ENCODE data around the gene SEZ6L2.
"Not testable (repeated sequence)": the region's sequence is repeated elsewhere in the genome, so short reads cannot be mapped to it uniquely, and the experiment has no call there.

SEZ6L2 gene
- 0 to 0.11 (median 0) reads per million in 3 experiments for total RNA-seq

DNA sequence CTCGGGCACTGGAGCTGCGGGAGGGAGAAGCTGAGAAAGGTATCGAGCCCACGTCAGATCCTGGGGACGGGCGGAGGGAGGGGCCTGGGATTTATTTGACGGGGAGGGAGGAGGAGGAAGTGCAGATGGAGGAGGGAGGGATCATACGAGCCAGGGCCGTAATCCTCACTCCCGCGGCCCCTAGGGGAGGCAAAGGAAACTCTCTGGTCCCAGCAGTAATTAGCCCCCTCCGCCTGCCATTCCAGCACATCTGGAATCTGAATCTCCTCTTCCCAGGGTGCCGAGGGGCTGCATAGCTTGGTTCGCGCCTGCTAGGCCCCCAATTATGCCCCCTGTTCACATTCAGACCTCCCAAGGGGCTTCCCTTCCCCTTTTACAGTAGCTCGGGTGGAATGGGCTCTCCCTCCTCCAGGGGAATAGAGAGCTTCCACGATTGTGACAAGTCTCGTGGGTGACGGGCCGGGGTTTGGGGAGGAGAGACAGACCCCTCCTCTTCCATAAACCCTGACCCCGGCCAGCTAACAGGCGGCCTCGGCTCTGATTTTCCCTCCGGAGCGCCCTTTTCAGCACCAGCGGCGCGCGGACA, at the start of gene SEZ6L2:
SEZ6L2 (minus strand) TSS at position 35 of the 586 bp plus-strand sequence. CDS start 531 bp downstream, outside the sequence.
- DNase-seq, result no peak

DNA sequence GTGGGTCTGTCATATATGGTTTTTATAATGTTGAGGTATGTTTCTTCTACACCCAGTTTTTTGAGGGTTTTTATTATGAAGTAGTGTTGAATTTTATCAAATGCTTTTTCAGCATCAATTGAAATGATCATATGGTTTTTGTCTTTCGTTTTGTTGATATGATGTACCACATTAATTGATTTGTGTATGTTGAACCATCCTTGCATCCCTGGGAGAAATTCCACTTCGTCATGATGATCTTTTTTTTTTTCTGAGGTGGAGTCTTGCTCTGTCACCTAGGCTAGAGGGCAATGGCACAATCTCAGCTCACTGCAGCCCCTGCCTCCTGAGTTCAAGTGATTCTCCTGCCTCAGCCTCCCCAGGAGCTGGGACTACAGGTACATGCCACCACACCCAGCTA, 48.5 kb upstream of the SEZ6L2 start:
- no peak for DNase-seq

DNA sequence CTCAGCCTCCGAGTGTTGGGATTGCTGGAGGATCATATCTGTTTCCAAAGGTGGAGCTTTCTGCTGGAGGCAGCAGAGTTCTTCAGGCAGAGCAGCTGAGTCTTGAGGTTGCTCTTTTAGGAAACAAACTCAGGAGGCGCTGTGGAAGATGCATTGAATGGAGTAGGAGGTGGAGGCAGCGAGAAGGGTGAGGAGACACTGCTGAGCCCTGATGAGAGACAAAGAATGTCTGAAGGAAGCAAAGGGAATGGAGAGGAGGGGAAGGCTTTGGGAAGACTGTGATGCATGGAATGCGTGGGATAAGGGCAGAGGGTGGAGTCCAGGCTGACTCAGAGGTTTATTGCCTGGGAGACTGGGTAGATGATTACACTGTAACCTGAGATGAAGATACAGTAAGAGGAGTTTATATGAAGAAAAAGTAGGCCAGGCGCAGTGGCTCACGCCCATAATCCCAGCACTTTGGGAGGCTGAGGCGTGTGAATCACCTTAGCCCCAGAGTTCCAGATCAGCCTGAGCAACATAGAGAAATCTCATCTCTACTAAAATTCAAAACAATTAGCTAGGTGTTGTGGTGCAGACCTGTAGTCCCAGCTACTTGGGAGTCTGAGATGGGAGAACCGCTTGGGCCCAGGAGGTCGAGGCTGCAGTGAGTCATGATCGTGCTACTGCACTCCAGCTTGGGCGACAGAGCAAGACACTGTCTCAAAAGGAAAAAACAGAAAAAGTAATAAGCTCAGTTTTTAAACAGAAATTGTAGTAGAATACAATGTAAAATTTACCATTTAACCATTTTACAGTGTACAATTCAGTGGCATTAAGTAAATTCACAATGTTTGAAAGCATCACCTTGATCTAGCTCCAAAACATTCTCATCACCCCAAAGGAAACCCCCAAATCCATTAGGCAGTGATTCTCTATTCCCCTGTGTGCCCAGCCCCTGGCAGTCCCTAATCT, 44.8 kb upstream of the SEZ6L2 start:
- DNase-seq, result no peak

DNA sequence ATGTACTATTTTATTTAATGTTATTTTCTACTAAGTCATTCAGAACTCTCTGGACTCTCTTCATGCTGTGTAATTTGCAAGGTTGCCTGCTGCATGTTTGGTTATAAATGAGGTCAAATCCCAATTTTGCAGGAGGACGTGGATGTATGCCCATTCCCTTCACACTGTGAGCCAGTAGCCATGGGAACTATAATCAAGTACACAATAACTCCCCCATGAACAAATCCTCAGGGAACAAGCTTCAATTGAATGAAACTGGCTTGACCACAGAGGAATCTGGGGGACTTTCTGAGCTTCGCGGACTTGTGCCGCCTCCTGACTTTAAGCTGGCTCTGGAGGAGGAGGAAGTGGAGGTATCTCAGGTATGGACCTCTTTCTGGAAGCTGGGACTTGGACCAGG, 41.3 kb upstream of the SEZ6L2 start:
- no peak for DNase-seq

DNA sequence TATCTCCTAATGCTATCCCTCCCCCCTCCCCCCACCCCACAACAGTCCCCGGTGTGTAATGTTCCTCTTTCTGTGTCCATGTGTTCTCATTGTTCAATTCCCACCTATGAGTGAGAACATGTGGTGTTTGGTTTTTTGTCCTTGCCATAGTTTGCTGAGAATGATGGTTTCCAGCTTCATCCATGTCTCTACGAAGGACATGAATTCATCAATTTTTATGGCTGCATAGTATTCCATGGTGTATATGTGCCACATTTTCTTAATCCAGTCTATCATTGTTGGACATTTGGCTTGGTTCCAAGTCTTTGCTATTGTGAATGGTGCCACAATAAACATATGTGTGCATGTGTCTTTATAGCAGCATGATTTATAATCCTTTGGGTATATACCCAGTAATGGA, 32.4 kb upstream of the SEZ6L2 start:
- not testable (repeated sequence) for DNase-seq

DNA sequence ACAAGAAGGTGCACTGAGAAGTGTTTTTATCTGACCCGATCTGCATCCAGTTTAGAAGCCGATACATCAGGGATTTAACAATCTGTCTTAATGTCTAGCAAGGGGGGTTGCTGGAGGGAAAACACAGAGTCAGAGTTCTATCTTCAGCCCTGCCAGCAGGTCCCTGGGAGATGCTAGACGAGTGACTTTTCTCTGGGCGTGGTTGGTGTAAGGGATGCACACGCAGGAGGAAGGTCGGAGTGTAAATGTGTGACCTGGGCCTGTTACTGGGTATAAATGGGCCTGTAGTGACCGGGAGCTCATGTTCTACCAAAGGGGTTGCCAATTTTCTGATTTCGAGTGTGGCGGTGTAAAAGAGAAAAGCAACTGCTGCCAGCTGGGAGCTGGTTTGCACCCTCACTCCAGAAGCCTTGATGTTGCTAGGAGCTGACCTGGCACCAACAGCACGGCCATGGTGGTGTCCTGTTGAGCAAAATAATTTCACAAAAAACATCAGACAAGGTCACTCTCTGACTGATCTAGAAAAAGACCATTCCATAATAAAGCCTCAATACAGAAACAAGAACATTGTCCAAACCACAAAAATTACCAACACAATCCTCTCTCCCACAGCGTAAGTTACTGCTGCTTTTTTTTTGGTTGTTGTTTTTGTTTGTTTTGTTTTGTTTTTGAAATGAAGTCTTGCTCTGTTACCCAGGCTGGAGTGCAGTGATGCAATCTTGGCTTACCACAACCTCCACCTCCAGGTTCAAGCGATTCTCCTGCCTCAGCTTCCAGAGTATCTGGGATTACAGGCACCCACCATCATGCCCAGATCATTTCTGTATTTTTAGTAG, 27.9 kb upstream of the SEZ6L2 start:
- no peak for DNase-seq

DNA sequence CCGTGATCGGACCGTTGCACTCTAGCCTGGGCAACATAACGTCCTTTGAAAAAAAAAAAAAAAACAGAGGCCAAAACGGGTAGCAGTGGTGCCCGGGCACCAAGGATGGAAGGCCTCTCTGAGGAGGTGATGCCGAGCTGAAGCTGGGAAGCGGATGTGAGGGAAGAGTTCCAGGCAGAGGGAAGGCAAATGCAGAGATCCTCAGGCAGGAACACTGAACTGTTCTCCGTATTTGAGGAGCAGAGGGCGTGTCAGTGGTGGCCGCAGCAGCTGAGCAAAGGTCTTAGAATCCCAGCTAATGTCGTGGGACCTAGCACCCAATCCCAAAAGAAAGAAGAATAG, 27.3 kb upstream of the SEZ6L2 start:
- DNase-seq, result no peak

DNA sequence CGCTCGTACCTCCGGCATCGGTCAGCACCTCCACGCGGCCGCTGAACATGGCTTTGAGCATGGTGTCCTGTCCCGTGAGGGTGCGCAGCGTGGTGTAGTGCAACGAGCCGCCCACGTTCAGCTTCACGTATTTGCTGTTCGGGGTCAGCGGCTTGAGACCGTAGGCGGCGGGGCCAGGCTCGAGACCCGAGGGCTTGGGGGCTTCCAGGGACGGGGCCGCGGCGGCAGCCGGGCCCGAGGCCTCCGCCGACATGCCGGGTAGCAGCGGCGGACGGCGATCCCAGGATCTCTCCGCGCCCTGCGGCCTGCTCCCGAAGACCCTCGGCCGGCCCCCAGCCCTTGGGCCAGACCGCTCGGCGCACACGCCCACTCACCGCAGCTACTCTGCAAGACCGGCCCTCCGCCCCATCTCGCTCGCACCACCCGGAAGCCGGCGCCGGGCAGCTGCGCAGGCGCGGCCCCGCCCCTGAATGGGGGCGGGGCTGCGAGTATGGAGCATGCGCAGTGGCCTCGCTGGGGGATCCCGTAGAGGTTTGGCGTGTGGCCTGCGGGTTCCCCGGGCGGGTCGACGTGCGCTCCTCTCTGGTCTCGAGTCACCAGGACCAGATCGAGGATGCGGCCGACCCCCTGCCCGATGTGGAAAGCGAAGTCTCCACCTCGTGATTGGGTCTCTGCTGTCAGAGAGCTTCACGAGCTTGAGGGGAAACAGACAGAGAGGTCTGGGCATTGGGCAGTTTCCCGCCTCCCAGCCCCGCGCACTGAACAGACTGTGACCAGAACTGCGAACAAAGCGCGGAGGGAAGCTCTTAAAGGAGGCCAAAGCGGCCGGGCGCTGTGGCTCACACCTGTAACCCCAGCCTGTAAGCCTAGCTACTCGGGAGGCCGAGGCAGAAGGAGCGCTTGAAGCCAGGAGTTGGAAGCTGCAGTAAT, 26.7 kb upstream of the SEZ6L2 start, which contains the start of gene KCTD13:
KCTD13 (minus strand) TSS at position 446 of the 930 bp plus-strand sequence; CDS start at position 253, 193 bp downstream.
- peak; percentile 88 for DNase-seq

DNA sequence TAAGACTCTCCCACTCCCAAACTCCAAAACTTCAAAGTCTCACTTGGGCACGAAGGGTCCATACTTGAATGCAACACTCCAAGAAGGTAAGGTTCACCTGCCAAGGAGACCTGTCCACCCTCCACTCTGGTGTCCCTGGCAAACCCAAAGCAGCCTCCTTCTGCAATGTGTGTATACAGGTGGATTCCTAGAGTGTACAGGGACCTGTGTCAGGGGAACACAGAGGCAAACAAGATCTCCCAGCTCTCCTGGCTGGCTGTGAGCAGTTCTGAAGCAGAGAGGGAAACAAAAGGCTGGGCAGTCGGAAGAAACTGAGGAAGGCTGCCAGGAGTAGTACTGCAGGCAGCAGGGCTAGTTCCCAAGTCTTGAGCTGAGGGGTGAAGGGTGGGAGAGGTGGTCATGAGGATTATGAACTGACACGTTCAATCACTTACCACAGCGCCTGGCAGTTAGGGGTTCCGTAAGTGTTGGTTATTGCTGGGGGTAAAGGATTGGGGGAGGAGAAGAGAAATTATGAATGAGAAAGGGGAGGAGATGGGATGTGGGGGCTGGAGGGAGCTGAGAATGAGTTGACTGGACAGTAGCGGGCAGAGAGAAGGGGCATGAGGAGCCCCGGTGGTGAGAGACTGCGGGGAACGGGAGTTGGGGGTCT, 25.9 kb upstream of the SEZ6L2 start:
- DNase-seq, result no peak

DNA sequence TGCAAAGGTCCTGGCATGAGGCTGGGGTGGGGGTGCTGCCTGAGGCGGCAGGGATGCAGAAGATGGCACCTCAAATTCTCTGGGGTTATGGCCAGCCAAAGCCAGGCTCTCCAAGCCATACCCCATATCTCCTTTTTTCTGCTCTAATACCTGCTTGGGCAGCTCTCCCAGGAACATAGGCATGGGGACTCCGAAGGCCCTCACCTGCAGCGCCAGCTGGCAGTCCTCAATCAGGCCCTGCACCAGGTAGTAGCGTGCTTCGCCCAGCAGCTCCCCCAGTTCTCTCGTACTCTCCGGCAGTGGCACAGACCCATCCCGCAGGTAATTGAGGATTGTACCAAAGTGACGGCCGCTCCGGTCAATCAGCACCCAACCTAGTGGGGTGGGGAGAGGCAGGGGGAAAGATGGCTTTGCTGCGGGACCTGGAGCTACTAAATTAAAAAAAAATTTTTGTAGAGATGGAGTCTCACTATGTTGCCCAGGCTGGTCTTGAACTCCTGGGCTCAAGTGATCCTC, 23.7 kb upstream of the SEZ6L2 start:
- DNase-seq, result no peak

DNA sequence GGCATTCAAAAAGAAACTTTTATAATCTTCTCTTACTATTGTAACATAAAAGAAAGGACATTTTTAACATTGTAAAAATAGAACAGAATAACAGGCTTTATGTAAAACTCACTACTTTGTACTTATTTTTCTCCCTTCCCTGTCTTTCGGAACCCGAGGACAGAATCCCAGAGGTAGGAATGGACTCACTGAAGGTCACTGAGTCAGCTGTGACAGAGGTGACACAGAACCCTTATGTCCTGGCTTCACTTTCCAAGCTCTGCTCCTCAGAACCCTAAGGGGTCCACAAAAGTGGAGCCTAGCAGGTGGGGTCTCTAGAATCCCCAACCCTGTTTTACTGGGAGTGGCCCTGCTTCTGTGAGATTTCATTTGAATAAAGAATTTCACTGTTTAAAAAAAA, 23.0 kb upstream of the SEZ6L2 start:
- no peak for DNase-seq

DNA sequence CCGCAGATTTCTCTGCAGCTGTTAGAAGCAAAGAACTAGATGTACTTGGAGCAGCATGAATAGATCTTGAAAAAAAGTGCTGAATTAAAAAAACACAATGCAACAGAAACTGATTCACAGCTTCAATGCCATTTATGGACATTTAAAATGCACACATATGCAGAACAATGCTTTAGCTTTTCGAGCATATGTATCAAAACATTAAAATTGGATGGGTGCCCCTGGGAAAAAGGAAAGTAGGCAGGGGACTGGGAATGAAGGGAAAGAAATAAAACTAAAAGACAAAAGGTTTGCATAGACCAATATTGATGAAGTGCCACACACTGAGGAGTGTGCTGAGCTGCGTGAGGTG, 21.7 kb upstream of the SEZ6L2 start:
- DNase-seq, result no peak

DNA sequence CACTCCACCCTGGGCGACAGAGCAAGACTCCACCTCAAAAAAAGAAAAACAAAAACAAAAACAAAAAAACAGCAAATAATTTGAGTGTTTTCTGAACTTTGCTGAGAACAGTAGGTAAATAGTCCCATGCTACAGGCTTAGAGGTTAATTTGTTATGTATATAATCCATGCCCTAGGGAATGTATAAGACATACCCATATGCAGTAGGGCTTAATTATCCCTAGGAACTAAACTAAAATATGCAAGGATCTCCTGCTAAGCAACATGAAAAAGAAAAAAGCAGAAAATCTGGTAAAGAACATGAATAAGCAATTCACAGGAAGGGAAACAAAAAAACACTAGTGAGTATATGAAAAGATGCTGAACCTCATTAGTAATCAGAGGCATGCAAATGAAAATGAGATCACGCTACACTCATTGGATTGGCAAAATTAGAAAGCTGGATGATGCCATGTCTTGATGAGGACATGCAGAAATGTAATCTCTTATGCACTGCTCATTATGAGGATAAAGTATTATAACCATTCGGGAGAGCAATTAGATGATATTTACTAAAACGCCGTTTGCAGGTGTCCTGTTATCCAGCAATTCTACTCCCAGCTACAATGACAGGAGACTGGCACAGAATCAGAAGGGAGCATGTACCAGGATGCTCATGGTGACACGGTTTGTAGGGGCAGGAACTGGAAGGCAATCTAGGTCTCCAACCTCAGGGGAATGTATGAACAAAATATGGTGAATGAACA, 21.1 kb upstream of the SEZ6L2 start:
- DNase-seq, result no peak

DNA sequence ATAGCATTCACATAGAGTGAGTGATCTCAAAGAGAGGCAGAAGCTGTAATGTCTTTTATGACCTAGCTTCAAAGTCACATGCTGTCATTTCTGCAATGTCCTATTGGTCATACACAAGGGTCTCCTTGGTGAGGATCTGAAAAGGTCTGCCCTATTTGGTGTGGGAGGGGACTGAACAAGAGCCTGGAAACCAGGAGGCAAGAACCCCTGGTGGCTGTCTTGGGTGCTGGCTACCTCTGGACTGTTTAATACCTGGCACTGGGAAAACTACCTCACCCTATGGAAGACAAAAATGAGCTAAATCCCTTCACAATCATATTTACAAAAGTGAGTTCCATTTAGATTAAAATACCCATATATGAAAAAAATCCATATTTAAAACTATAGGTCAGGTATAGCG, 17.6 kb upstream of the SEZ6L2 start:
- DNase-seq, result no peak

DNA sequence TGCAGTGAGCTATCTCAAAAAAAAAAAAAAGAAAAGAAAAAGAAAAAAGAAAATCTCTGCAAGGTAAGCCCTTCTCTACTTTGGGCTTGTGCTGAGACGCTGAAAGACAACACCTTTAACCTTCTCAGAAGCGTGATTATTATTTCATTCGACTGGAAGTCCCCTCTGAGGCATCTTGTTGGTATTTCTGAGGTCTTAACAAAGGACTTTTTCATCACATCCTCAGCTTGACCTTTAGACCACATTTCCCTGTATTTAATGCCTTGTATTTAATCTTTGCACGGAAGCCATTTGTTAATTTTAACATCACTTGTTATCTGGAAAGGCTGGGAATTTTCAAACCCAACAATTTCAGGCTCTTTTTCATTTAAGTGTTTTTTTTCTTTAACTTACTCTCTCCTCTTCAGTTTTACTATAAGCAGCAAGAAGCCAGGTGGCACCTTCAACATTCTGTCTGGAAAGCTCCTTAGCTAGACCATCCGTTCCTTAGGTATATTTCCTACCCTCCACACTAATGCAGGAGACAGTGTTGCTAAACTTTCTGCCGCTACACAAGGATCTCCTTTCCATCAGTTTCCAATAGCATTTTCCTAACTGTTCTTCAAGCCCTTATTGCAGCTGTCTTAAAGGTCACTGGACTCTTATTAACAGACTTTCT, 16.4 kb upstream of the SEZ6L2 start:
- DNase-seq, result no peak

DNA sequence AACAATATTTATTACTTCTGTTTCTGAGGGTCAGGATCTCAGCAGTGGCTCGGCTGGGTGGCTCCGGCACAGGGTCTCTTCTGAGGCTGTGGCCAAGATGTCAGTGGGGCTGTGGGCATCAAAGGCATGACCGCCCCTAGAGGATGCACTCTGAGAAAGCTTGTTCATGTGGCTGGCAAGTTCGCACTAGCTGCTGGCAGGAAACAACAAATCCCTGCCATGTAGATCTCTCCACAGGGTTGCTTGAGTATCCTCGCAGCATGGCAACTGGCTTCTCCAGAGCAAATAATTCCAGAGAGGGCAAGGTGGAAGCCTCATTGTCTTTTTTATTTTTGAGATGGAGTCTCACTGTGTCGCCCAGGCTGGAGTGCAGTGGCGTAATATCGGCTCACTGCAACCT, 14.2 kb upstream of the SEZ6L2 start:
- no peak for DNase-seq

DNA sequence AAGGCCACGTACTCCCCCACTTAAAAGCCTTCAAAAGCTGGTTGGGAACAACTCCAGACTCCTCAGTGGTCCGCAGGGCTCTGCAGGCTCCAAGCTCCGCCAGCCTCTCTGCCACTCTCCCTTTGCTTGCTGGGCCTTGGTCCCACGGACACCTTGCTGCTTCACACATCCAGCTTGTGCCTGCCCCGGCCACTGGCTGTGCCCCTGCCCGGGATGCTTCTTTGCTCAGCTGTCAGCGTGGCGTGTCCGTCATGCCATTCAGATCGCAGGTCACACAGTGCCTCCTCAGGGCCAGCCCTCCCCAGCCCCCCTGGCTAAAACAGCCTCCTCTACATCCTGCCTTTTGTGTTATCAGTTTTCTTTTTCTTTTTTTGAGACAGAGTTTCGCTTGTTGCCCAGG, 12.7 kb upstream of the SEZ6L2 start:
- DNase-seq, result no peak

DNA sequence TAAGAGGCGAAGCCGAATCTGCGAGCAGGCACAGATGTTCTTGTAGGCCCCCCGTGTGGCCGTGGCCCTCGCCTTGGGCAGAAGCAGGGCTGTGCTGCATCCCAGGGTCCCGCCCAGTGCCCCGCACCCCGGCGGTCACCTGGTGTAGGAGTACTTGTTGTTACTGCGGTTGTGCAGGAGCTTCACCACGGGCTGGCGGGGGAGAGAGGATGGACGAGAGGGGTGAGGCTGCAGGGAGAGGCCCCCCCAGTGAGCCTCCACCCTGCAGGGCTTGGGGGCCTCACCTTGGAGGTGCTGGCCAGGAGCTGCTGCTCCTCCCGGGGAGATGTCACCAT, 12.3 kb upstream of the SEZ6L2 start:
- no peak for DNase-seq

DNA sequence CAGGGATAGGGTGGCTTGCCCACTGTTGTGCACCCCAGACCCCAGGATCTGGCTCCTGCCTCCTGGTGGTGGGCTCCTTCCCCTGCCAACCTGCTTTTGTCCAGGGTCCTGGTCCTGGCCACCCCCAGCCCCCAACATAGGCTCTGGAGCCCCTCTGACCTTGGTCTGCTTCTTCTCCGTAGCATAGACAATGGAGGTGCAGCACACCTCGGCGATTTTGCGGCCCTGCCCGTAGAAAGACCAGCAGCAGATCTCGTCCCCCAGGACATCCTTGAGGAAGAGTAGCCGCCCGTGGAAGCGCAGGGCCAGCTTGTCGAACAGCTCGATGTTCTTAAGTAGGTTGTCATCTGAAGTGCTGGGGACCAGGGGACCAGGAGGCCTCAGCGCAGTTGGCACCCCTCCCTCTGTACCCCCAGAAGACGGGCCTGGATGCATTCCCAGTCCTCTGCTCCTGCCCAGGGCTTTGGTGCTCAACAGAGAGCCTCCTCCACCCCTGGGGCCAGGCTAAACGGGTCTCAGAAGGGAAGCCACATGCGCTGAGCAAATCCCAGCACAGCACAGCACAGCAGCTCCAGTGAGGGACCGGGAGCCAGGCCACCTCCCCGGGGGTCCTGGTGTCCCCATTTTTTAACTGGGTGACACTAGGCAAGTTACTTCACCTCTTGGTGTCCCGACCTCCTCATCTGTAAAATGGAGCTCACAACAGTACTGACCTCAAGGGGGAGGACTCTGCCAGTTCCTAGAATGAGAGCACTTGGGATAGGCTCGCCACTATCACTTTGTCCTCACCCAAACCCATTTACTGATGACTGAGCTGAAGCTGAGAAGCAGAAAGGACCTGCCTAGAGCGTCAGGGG, 11.7 kb upstream of the SEZ6L2 start:
- DNase-seq, result no peak

Measured in central memory CD4-positive, alpha-beta T cell (primary cell).